Activated CD4-positive, alpha-beta T cell treated with anti-CD3 and anti-CD28 coated beads for 24 hours (primary cell): ENCODE results near the gene ZNF776.
A peak's percentile ranks its signal among the peaks of the same experiment; 100 is the strongest.
"Not testable (repeated sequence)": the region's sequence is repeated elsewhere in the genome, so short reads cannot be mapped to it uniquely, and the experiment has no call there.

Source experiments
- DNase-seq, 2 donors: peaks; one replicate each; pipeline ENCODE4 v3.0.0-alpha.2; 2020; ENCODE audit warnings: low read depth in 2 of 2

Gene ZNF776

GRCh38 chr19:57746580-57747471 lies at the start of gene ZNF776:
TSS of gene ZNF776 (plus strand) at chr19:57746815. CDS start at chr19:57747059, 244 bp downstream.
- peak; percentile 59 to 67 for DNase-seq

DNA sequence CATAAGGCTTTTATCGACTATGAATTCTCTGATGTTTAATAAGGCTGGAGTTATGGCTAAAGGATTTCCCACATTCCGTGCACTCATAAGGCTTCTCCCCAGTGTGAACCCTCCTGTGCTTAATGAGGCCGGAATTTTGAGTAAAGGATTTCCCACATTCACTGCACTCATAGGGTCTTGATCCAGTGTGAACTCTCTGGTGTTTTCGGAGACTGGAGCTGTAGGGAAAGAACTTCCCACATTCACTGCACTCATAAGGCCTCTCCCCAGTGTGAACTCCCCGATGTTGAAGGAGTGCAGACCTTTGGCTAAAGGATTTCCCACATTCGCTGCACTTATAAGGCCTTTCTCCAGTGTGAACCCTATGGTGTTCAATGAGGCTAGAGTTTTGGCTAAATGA lies 45.0 kb upstream of the ZNF776 start:
- DNase-seq, result no peak

- DNase-seq, result no peak
These were observed 40.3 kb upstream of the ZNF776 start for GRCh38 chr19:57706346-57706745.

DNA sequence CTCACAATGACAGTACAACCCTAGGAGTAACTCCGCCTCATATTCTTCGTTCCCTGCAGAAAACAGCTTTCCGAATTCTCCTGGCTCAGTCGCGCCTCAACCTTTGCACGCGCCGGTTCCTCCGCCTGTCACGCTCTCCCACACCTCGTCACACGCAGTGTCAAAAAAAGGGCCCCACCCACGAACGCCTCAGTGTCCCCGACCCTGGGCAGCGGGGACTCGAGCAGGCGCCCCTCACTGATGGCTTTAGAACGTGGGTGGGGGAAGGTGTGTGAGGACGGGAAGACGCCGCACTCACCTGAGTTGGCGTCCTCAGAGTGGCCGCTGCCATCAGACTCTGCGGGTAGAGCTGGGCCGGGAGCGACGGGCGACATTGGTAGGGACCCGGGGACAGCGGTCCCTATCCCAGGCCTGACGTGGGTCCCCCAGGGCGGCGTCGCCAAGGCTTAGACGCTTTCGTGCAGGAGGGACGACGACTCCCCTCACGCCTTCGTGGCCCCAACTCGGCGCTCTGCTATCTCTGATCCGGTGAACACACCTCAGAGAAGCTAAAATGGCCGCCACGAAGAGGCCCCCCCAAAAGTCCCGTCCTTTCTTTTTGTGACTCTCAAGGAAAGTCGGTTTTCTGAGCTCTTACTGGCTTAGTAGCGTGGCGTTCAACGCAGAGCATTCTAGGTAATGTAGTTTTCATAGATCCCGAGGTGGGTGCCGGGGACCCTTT lies 37.8 kb upstream of the ZNF776 start, which contains the start of gene ZNF154:
Gene ZNF154 (minus strand): TSS at position 564 of the 721 bp plus-strand sequence. CDS start 233 bp downstream, at position 331.
- DNase-seq, result no peak

DNA sequence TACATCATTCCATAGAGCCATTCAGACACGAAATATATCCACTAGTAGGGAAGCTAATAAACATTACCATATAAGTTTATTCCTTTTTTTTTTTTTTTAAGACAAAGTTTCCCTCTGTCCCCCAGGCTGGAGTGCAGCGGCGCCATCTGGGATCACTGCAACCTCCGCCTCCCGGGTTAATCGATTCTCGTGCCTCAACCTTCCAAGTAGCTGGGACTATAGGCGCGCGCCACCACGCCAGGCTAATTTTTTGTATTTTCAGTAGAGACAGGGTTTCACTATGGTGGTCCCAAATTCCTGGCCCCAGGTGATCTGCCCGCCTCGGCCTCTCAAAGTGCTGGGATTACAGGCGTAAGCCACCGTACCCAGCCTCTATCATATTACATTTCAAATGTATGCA lies 37.0 kb upstream of the ZNF776 start:
- no peak for DNase-seq

- DNase-seq, result no peak
These were observed 34.4 kb upstream of the ZNF776 start for GRCh38 chr19:57712222-57712621.

DNA sequence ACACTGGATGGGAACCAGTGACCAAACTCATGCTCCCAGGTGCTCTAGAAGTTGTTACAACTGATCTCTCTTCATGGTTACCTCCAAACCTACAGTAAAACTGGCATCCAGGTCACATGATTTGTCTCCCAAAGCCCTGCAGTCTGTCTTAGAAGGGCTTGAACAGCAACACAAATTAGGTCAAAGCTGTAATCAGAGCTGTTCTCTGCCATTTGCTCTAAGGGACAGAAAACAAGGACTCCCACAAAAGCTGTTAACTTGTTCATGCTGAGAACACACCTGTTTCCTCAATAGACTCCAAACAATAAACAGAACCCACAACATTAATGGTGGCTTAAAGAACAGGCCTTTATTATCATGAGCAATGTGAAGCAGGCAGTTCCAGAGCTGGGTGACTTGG lies 27.2 kb upstream of the ZNF776 start:
- DNase-seq, result no peak

- DNase-seq, result no peak
These were observed 26.6 kb upstream of the ZNF776 start for GRCh38 chr19:57719901-57720519.

- no peak for DNase-seq
These were observed 25.7 kb upstream of the ZNF776 start for GRCh38 chr19:57720878-57721277.

DNA sequence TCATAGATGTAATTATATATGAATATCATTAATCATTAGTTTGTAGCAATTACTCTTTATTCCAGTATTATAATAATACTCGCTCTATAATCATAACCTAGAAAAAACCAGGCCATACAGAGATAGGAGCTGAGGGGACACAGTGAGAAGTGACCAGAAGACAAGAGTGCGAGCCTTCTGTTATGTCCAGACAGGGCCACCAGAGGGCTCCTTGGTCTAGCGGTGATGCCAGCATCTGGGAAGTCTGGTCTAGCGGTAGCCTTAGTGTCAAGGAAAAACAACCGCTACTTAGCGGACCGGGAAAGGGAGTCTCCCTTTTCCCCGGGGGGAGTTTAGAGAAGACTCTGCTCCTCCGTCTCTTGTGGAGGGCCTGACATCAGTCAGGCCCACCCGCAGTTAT lies 8.3 kb upstream of the ZNF776 start:
- peak in 1 of 2 donors; percentile 20 for DNase-seq

DNA sequence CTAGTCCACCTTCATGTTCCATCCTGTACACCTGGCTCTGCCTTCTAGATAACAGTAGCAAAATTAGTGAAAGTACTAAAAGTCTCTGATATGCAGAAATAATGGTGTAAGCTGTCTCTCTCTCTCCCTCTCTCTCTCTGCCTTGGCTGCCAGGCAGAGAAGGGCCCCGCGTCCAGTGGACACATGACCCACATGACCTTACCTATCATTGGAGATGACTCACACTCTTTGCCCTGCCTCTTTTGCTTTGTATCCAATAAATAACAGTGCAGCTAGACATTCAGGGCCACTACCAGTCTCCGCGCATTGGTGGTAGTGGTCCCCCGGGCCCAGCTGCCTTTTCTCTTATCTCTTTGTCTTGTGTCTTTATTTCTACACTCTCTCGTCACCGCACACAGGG lies 7.8 kb upstream of the ZNF776 start:
- not testable (repeated sequence) for DNase-seq

DNA sequence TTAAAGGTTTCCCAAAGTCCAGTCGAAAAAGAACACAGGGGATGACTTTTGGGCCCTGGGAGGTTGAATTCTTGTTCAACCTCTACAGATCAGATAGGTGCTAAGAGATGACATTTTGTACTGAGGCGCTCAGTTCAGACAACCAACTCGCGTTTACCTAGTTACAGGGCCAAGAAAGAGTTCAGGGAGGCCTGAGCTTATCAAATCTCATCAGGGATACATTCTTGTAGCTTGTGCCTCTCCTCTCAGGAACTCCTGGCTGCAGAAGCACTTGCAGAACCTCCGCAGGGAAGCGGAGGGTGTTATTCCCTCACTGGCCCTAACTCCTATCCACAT lies 825 bp downstream of the ZNF776 start:
- DNase-seq, result no peak

DNA sequence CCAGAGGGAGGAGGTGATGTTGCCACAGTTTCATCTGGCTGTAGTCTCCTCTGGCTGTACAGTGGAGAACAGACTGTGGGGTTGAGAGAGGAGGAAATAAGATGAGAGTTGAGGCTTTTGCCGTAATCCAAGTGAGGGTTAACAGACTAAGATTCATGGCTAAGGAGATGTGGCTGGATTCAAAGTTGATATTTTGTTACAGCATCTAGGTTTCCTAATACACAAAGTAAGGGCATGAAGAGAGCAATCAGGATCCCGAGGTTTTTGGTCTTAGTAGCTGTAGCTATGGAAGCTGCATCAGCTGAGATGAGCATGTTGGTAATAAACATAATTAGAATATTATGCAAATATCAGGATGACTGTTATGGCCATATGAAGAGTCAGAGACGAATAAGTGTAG lies 1.4 kb downstream of the ZNF776 start:
- no peak for DNase-seq

- DNase-seq, result no peak
These were observed 7.6 kb downstream of the ZNF776 start for GRCh38 chr19:57754091-57754673.

GRCh38 chr19:57755031-57755430 lies 8.4 kb downstream of the ZNF776 start:
- no peak for DNase-seq

- no peak for DNase-seq
These were observed 11.3 kb downstream of the ZNF776 start for GRCh38 chr19:57757941-57758340.

- no peak for DNase-seq
These were observed 12.5 kb downstream of the ZNF776 start for GRCh38 chr19:57759096-57759495.

GRCh38 chr19:57769345-57770131 lies 22.9 kb downstream of the ZNF776 start, which contains the start of gene ZNF586:
TSS of gene ZNF586 (plus strand) at chr19:57769676. CDS start at chr19:57769843, 167 bp downstream.
- DNase-seq, result peak; percentile 71 to 73

DNA sequence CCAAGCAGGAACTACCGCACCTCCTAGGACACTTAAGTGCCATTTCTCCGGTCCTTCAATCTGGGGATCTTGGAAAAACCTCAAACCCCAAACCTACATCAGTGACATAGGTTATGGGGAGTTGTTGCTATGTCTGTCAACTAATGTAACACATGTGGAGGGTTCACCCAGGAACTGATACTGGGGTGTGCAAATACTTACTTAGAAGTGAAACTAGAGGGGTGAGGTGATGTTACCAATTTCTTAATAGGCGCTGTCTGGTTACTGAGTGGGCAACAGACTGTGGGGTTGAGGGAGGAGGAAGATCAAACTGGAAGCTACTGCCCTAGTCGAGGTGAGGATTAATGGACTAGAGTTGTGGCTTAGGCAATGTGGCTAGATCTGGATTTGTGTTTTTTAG lies 24.8 kb downstream of the ZNF776 start:
- no peak for DNase-seq

DNA sequence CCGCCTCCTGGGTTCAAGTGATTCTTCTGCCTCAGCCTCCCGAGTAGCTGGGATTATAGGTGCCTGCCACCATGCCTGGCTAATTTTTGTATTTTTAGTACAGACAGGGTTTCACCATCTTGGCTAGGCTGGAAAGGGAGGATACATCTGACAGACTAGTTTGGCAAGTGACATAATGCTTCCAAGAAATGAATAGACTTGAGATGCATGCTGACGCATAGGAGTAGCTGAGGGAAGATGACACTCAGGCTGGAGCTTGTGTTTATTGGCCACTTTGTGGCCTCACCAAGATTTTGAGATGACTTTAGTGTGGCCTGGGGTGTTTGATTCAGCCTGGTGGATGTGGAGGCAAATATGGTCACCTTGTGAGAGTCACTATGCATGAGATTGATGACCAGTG lies 26.9 kb downstream of the ZNF776 start:
- no peak for DNase-seq

DNA sequence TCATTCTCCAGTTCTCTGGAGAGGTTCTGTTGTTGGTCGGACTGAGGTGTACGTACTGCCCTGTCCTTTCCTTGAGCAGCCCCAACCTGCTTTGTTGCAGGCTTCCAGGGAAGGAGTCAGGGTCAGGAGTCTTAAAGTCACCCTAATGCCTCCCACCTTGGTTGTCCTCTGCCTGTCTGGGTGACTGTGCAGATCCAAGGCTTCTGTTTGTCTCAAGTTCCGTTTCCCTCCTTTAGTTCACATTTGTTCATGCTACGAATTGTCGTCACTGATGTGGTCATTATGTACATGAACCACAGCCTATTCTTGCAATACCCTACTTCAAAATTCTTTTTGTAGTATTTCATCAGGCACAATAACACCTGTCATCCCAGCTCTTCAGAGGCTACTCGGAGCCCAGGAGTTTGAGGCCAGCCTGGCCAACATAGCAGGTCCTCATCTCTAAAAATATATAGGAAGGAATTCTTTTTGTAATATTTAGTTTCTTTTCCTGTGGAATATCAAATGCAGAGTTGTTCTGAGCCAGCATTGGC lies 30.2 kb downstream of the ZNF776 start:
- DNase-seq, result no peak
